Panc1 (cell line): ENCODE measurements around the gene PPP2R3B. TPM values are rescaled to one million over a fixed set of nuclear protein-coding genes. Genes with fewer than 3 reads are reported as not detected.

Experiments
- ATAC-seq: fragments of 200-7000 bp; cut with Tn5 transposase; 2 replicates; pipeline ENCODE4 v1.9.1; 2020; ENCODE audit warnings: mild to moderate bottlenecking, moderate library complexity
- BruUV-seq: library from RNA; stranded (reverse); fragments of 400-500 nt; replicated peaks from 2 replicates; lab custom pipeline; 2021; lab: Mats Ljungman, UMichigan
- CTCF ChIA-PET: fragments of 300-600 bp; sonication (Branson Sonifier 250); formaldehyde crosslinking; loops from one replicate; lab custom pipeline; 2022; ENCODE audit warnings: antibody characterized with exemption; lab: Charles Lee
- POLR2A ChIA-PET: fragments of 300-600 bp; sonication (Branson Sonifier 250); formaldehyde crosslinking; loops from one replicate; lab custom pipeline; 2022; ENCODE audit warnings: antibody characterized with exemption; lab: Charles Lee
- DNase-seq: peaks from one replicate; pipeline ENCODE4 v3.0.0-alpha.2; 2010; ENCODE audit warnings: low read depth, low spot score
- H3K27ac ChIP-seq: 2 replicates; pipeline ENCODE4 v1.5.1; 2011; ENCODE audit warnings: mild to moderate bottlenecking, low read length, inconsistent platforms
- H3K27me3 ChIP-seq: fragments of 200-500 bp; sonication (Bioruptor generic); 2 replicates; pipeline ENCODE4 v1.6.0; 2014; ENCODE audit warnings: low read length, inconsistent platforms; ENCODE audit not compliant: control insufficient read depth, insufficient read depth
- H3K36me3 ChIP-seq: fragments of 200-500 bp; sonication (Bioruptor generic); 2 replicates; pipeline ENCODE4 v1.5.1; 2014; ENCODE audit warnings: inconsistent platforms, mild to moderate bottlenecking, low read length, moderate library complexity; ENCODE audit not compliant: control insufficient read depth, insufficient read depth
- H3K4me1 ChIP-seq: 2 replicates; pipeline ENCODE4 v1.5.1; 2011; ENCODE audit warnings: inconsistent platforms, mild to moderate bottlenecking, low read length, moderate library complexity; ENCODE audit not compliant: control insufficient read depth, insufficient read depth
- H3K4me3 ChIP-seq, 2 experiments: 2 replicates each; pipeline ENCODE4 v1.5.1; 2011 to 2012; ENCODE audit warnings: low read depth in 2 of 2, low read length in 2 of 2, mild to moderate bottlenecking in 2 of 2, inconsistent platforms in 1 of 2, moderate library complexity in 1 of 2
- H3K9me3 ChIP-seq: fragments of 200-500 bp; sonication (Bioruptor generic); 2 replicates; pipeline ENCODE4 v1.5.1; 2014; ENCODE audit warnings: low read depth, mild to moderate bottlenecking, inconsistent platforms, low read length, moderate library complexity; ENCODE audit not compliant: control insufficient read depth, insufficient read depth
- CTCF ChIP-seq: fragments of 450-650 bp; IDR thresholded peaks from 2 replicates; pipeline ENCODE4 v1.5.1; 2017; ENCODE audit warnings: mild to moderate bottlenecking
- POLR2AphosphoS5 ChIP-seq: IDR thresholded peaks from 2 replicates; pipeline ENCODE4 v1.6.1; 2012; ENCODE audit warnings: mild to moderate bottlenecking, low read depth, low read length, moderate library complexity
- REST ChIP-seq, 2 experiments: IDR thresholded peaks; 2 replicates each; pipeline ENCODE4 v1.6.1; 2011 to 2012; ENCODE audit warnings: low read depth in 2 of 2, control low read depth in 1 of 2, low read length in 1 of 2, mild to moderate bottlenecking in 1 of 2, moderate library complexity in 1 of 2; ENCODE audit not compliant: insufficient read depth in 1 of 2
- SIN3A ChIP-seq: IDR thresholded peaks from 2 replicates; pipeline ENCODE4 v1.6.1; 2012; ENCODE audit warnings: low read depth, mild to moderate bottlenecking, low read length, moderate library complexity, borderline replicate concordance; ENCODE audit not compliant: insufficient read depth
- TCF7L2 ChIP-seq: IDR thresholded peaks from 2 replicates; pipeline ENCODE4 v1.6.1; 2011; ENCODE audit warnings: mild to moderate bottlenecking, low read depth, low read length, inconsistent platforms
- in situ Hi-C: cut with HindIII; loops from 2 replicates; pipeline ENCODE4 v1.10.0; 2016; ENCODE audit warnings: low sequenced_read_pairs, low pct_unique_long_range_greater_than_20kb
- intact Hi-C: fragments of 100-400 bp; cut with micrococcal nuclease; formaldehyde crosslinking; loops from one replicate; pipeline ENCODE4 v1.10.0; 2022; ENCODE audit not compliant: unreplicated experiment
- total RNA-seq: library from RNA; stranded (reverse); gene quantifications from one replicate; pipeline ENCODE4 v1.2.1, GENCODE V29; 2021; ENCODE audit not compliant: unreplicated experiment

PPP2R3B gene
- total RNA-seq, 1 experiment from 2014 or later = 19.2 TPM

DNA sequence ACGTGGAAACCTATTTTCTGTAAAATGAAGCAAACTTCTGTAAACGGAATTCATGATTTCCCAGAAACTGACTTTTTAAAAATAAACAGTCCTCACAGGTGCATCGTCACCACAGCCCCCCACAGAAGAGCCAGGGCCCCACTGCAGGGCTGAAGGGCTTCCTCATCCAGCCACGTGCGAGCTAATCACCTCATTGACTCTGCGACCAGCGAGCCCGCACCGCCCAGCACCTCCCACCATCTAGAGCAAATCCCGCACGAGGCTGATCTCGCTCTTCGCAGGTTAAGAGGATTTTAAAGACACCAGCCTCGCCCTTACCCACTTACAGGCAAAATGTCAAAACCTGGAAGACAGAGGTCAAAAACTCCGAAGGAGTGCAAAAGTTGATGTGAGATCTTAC is 14.8 kb downstream of the PPP2R3B start:
- in situ Hi-C loops (no loop called here), intact Hi-C loops (no loop called here)
- DNase-seq (no peak), ATAC-seq (no peak)
- Histone ChIP-seq H3K4me1 (no peaks in the 10 kb centered on the region), H3K36me3 (no peaks in the 10 kb centered on the region), H3K27ac (no peak overlapping the region), H3K4me3 (no peak overlapping the region), H3K27me3 (no peaks in the 10 kb centered on the region), H3K9me3 (no peaks in the 10 kb centered on the region)
- no TSS peak for BruUV-seq
- ChIA-PET POLR2A (no interaction called here), CTCF (no interaction called here)
- TF ChIP-seq TCF7L2 (no peak), SIN3A (no peak), REST (IDR thresholded peaks at IDR 0.05; ENCODE audit: insufficient read depth in 1 of 2, low read depth in 2 of 2, low read length in 1 of 2) (no peak), POLR2AphosphoS5 (no peak), CTCF (no peak)

GRCh38 chrX:370963-371745 is 15.6 kb downstream of the PPP2R3B start:
- POLR2A ChIA-PET = no interaction called here
- TF ChIP-seq TCF7L2 = no peak
- no peak for TF ChIP-seq CTCF
- TF ChIP-seq SIN3A = no peak
- no peak for TF ChIP-seq REST (IDR thresholded peaks at IDR 0.05; ENCODE audit: insufficient read depth in 1 of 2, low read depth in 2 of 2, low read length in 1 of 2)
- intact Hi-C loops (no loop called here), in situ Hi-C loops (no loop called here)
- H3K4me3 ChIP-seq = no peak overlapping the region
- no peaks in the 10 kb centered on the region for H3K4me1 ChIP-seq
- no TSS peak for BruUV-seq
- H3K27me3 ChIP-seq = no peaks in the 10 kb centered on the region
- no peak for ATAC-seq
- no peaks in the 10 kb centered on the region for H3K36me3 ChIP-seq
- H3K27ac ChIP-seq = no peak overlapping the region
- H3K9me3 ChIP-seq = no peaks in the 10 kb centered on the region
- no peak for DNase-seq
- CTCF ChIA-PET = no interaction called here
